GM12878 (cell line): Measurements from ENCODE around the gene CCSER1. TPM values are rescaled to one million over a fixed set of nuclear protein-coding genes. Genes with fewer than 3 reads are reported as not detected.

ENCODE experiments used
- ATAC-seq: fragments of 200-7000 bp; cut with Tn5 transposase; 3 replicates; pipeline ENCODE4 v1.9.1; 2020; ENCODE audit warnings: mild to moderate bottlenecking, moderate library complexity
- BruUV-seq: library from RNA; stranded (reverse); fragments of 400-500 nt; replicated peaks from 2 replicates; lab custom pipeline; 2021; lab: Mats Ljungman, UMichigan
- CTCF ChIA-PET: fragments of 300-600 bp; sonication (Branson Sonifier 250); formaldehyde crosslinking; extraction: SDS; loops from one replicate; lab custom pipeline; 2021; ENCODE audit warnings: inconsistent platforms; lab: Yijun Ruan, JAX
- POLR2A ChIA-PET: fragments of 350-600 bp; formaldehyde crosslinking; extraction: SDS; loops from one replicate; lab custom pipeline; 2021; ENCODE audit warnings: inconsistent platforms; lab: Charles Lee
- RAD21 ChIA-PET: fragments of 300-600 bp; sonication (Branson Sonifier 250); formaldehyde crosslinking; loops from one replicate; lab custom pipeline; 2023; ENCODE audit warnings: antibody characterized with exemption; ENCODE audit not compliant: unreplicated experiment; lab: Charles Lee
- SMC1A ChIA-PET: fragments of 300-600 bp; sonication (Branson Sonifier 250); formaldehyde crosslinking; loops from one replicate; lab custom pipeline; 2023; ENCODE audit not compliant: unreplicated experiment, uncharacterized antibody; lab: Charles Lee
- DNase-seq: peaks from one replicate; pipeline ENCODE4 v3.0.0-alpha.2; 2011; ENCODE audit warnings: low read depth, low spot score
- FAIRE-seq: peaks from 3 replicates; lab custom pipeline; 2011; peaks lifted over from hg19 to GRCh38; lab: Jason Lieb, UNC
- H2AFZ ChIP-seq: 2 replicates; pipeline ENCODE4 v1.6.0; 2011; ENCODE audit warnings: low read depth, low read length, control low read depth; ENCODE audit not compliant: control insufficient read depth
- H3K27ac ChIP-seq: 2 replicates; pipeline ENCODE4 v1.5.1; 2011; ENCODE audit warnings: control low read depth; ENCODE audit not compliant: control insufficient read depth, insufficient read depth
- H3K27me3 ChIP-seq, 2 experiments: replicated peaks in 1 of 2; 2 replicates each; pipeline versions ENCODE4 v1.6.0 to v1.6.1; 2011; ENCODE audit warnings: low read length in 1 of 2; ENCODE audit not compliant: control insufficient read depth in 2 of 2, insufficient read depth in 2 of 2
- H3K36me3 ChIP-seq, 2 experiments: 2 replicates each; pipeline ENCODE4 v1.5.1; 2011; ENCODE audit warnings: low read length in 1 of 2; ENCODE audit not compliant: control insufficient read depth in 2 of 2, insufficient read depth in 2 of 2
- H3K4me1 ChIP-seq: 2 replicates; pipeline ENCODE4 v1.6.1; 2011; ENCODE audit warnings: mild to moderate bottlenecking, low read length, moderate library complexity, mixed read lengths; ENCODE audit not compliant: control insufficient read depth, insufficient read depth
- H3K4me2 ChIP-seq: 2 replicates; pipeline ENCODE4 v1.6.0; 2011; ENCODE audit warnings: control low read depth; ENCODE audit not compliant: control insufficient read depth, insufficient read depth
- H3K4me3 ChIP-seq: fragments of 200-600 bp; sonication (generic); 2 replicates; pipeline ENCODE4 v1.5.1; 2016
- H3K79me2 ChIP-seq: 2 replicates; pipeline ENCODE4 v1.6.0; 2011; ENCODE audit warnings: low read length; ENCODE audit not compliant: control insufficient read depth, insufficient read depth
- H3K9ac ChIP-seq: 2 replicates; pipeline ENCODE4 v1.8.0; 2011; ENCODE audit warnings: low read length, control low read depth, mixed read lengths; ENCODE audit not compliant: control insufficient read depth, insufficient read depth
- H3K9me3 ChIP-seq: replicated peaks from 3 replicates; pipeline ENCODE4 v1.5.1; 2011; ENCODE audit warnings: mild to moderate bottlenecking, low read length; ENCODE audit not compliant: control insufficient read depth, insufficient read depth
- H4K20me1 ChIP-seq: 2 replicates; pipeline ENCODE4 v1.6.0; 2011; ENCODE audit not compliant: control insufficient read depth, insufficient read depth
- ASH2L ChIP-seq: fragments of 300-600, 200-600 bp; sonication (generic); IDR thresholded peaks from 2 replicates; pipeline ENCODE4 v1.6.1; 2017; ENCODE audit warnings: low read depth, mild to moderate bottlenecking, borderline replicate concordance
- CBX5 ChIP-seq: sonication (generic); IDR thresholded peaks from 2 replicates; pipeline ENCODE4 v1.6.1; 2016; ENCODE audit warnings: low read depth, moderate library complexity, mild to moderate bottlenecking, inconsistent platforms
- EED ChIP-seq: sonication (generic); IDR thresholded peaks from 2 replicates; pipeline ENCODE4 v1.6.1; 2016; ENCODE audit warnings: antibody characterized with exemption, low read depth
- JUNB ChIP-seq: IDR thresholded peaks from 2 replicates; pipeline ENCODE4 v1.6.1; 2016; ENCODE audit warnings: antibody characterized with exemption, mild to moderate bottlenecking
- MTA3 ChIP-seq: IDR thresholded peaks from 2 replicates; pipeline ENCODE4 v1.6.1; 2012; ENCODE audit warnings: low read length, inconsistent platforms, borderline replicate concordance
- NR2F1 ChIP-seq: fragments of 450-650 bp; conservative IDR thresholded peaks from 2 replicates; pipeline ENCODE4 v1.6.1; 2017; ENCODE audit warnings: mild to moderate bottlenecking
- PAX8 ChIP-seq: fragments of 450-650 bp; IDR thresholded peaks from 2 replicates; pipeline ENCODE4 v1.6.1; 2017; ENCODE audit warnings: mild to moderate bottlenecking, moderate library complexity
- YY1 ChIP-seq: IDR thresholded peaks from 2 replicates; pipeline ENCODE4 v1.6.1; 2011; ENCODE audit warnings: low read depth, mild to moderate bottlenecking, low read length
- ZBED1 ChIP-seq: IDR thresholded peaks from 2 replicates; pipeline ENCODE4 v1.6.1; 2016; ENCODE audit warnings: borderline replicate concordance
- ZNF384 ChIP-seq: IDR thresholded peaks from 2 replicates; pipeline ENCODE4 v1.6.1; 2012; ENCODE audit warnings: low read depth, mild to moderate bottlenecking, low read length, improper control_type of control experiment, borderline replicate concordance
- in situ Hi-C: fragments of 300-500 bp; cut with MboI; formaldehyde crosslinking; loops from 9 replicates; pipeline ENCODE4 v1.14.3; 2018; ENCODE audit warnings: mixed read lengths
- intact Hi-C: fragments of 100-400 bp; cut with micrococcal nuclease; formaldehyde crosslinking; loops from one replicate; pipeline ENCODE4 v1.14.2; 2022; ENCODE audit not compliant: unreplicated experiment
- polyA plus RNA-seq, 11 experiments: library from polyadenylated mRNA; depleted of rRNA in 4 of 11; unstranded in 6 of 11; stranded (reverse) in 5 of 11; fragments of >200 nt; fragmentation: Nextera tagmentation in 4 of 11; fragmentation: Illumina TruSeq in 1 of 11; extraction: Ambion mirVana in 4 of 11; extraction: Trizol in 1 of 11; gene quantifications; 1 replicate in 1 of 11; 2 replicates in 10 of 11; pipeline versions ENCODE4 v1.2.1 to v1.2.3, GENCODE V29; 2011 to 2016; ENCODE audit warnings: inconsistent platforms in 2 of 11, missing spikeins in 2 of 11, low read depth in 1 of 11
- total RNA-seq, 4 experiments: library from RNA; depleted of rRNA in 3 of 4; stranded (reverse); fragments of >200 nt in 3 of 4; fragmentation: Illumina TruSeq in 1 of 4; extraction: Trizol in 1 of 4; gene quantifications; 2 replicates each; pipeline versions ENCODE4 v1.2.1 to v1.2.3, GENCODE V29; 2013 to 2021
- TF ChIP-seq, protein P1 (sequence below): fragments of 450-650 bp; IDR thresholded peaks from 2 replicates; pipeline ENCODE4 v1.6.1; 2014; ENCODE audit warnings: mild to moderate bottlenecking
- TF ChIP-seq, protein P2 (sequence below): fragments of 450-650 bp; conservative IDR thresholded peaks from 2 replicates; pipeline ENCODE4 v1.6.1; 2017; ENCODE audit warnings: mild to moderate bottlenecking, moderate library complexity

Gene CCSER1
- total and polyA plus RNA-seq, 10 of the 15 experiments (the other 5 are each of a cell fraction or from before 2014, with no cell fraction given) = 0.22 to 2.7 (median 1.0) TPM

- TF ChIP-seq, protein P1, sequence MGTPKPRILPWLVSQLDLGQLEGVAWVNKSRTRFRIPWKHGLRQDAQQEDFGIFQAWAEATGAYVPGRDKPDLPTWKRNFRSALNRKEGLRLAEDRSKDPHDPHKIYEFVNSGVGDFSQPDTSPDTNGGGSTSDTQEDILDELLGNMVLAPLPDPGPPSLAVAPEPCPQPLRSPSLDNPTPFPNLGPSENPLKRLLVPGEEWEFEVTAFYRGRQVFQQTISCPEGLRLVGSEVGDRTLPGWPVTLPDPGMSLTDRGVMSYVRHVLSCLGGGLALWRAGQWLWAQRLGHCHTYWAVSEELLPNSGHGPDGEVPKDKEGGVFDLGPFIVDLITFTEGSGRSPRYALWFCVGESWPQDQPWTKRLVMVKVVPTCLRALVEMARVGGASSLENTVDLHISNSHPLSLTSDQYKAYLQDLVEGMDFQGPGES = no peak
- TF ChIP-seq YY1 = no peak
- TF ChIP-seq ASH2L = no peak
- no peak for TF ChIP-seq NR2F1
- TF ChIP-seq, protein P2, sequence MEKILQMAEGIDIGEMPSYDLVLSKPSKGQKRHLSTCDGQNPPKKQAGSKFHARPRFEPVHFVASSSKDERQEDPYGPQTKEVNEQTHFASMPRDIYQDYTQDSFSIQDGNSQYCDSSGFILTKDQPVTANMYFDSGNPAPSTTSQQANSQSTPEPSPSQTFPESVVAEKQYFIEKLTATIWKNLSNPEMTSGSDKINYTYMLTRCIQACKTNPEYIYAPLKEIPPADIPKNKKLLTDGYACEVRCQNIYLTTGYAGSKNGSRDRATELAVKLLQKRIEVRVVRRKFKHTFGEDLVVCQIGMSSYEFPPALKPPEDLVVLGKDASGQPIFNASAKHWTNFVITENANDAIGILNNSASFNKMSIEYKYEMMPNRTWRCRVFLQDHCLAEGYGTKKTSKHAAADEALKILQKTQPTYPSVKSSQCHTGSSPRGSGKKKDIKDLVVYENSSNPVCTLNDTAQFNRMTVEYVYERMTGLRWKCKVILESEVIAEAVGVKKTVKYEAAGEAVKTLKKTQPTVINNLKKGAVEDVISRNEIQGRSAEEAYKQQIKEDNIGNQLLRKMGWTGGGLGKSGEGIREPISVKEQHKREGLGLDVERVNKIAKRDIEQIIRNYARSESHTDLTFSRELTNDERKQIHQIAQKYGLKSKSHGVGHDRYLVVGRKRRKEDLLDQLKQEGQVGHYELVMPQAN = no peak
- no peak for TF ChIP-seq EED
- TF ChIP-seq JUNB = no peak
These were observed 795.0 kb downstream of the CCSER1 start (continued) for GRCh38 chr4:90922174-90922573.

- Histone ChIP-seq H3K27ac (no peak overlapping the region), H2AFZ (no peak overlapping the region), H3K4me1 (no peaks in the 10 kb centered on the region), H3K36me3 (no peaks in the 10 kb centered on the region), H3K9ac (no peak overlapping the region), H3K4me2 (no peak overlapping the region), H3K27me3 (no peaks in the 10 kb centered on the region), H4K20me1 (no peaks in the 10 kb centered on the region), H3K4me3 (no peak overlapping the region), H3K9me3 (no peaks in the 10 kb centered on the region), H3K79me2 (no peaks in the 10 kb centered on the region)
- ChIA-PET CTCF (no interaction called here), SMC1A (no interaction called here), RAD21 (no interaction called here), POLR2A (interaction anchor here (0.5 kb wide), 1 partner anchor 1002 kb away, joined by 4 read pairs; no protein-coding TSS in a partner anchor)
- ATAC-seq (no peak), DNase-seq (no peak), FAIRE-seq (no peak)
- BruUV-seq = no TSS peak
- intact Hi-C loops (no loop called here), in situ Hi-C loops (no loop called here)
- TF ChIP-seq ZBED1 (no peak), CBX5 (no peak), PAX8 (no peak), ZNF384 (no peak), MTA3 (no peak)
These were observed 799.8 kb downstream of the CCSER1 start for GRCh38 chr4:90926957-90927356.
